ENCODE data around the gene CEACAM16.
A peak's percentile ranks its signal among the peaks of the same experiment; 100 is the strongest.
"Not testable (repeated sequence)": the region's sequence is repeated elsewhere in the genome, so short reads cannot be mapped to it uniquely, and the experiment has no call there.

The CEACAM16 gene

GRCh38 chr19:44698492-44699201 is at the start of gene CEACAM16:
CEACAM16 (plus strand) TSS chr19:44699151; CDS start chr19:44701457, 2,306 bp downstream.
- no peak for DNase-seq (ENCODE audit: low read depth in 2 of 2)

- DNase-seq (ENCODE audit: low read depth in 2 of 2) = no peak
Observed at GRCh38 chr19:44649578-44650145, 49.3 kb upstream of the CEACAM16 start.

- DNase-seq (ENCODE audit: low read depth in 2 of 2) = no peak
Observed at GRCh38 chr19:44653343-44653742, 45.6 kb upstream of the CEACAM16 start.

- DNase-seq (ENCODE audit: low read depth in 2 of 2) = no peak
Observed at GRCh38 chr19:44653977-44654774, 44.8 kb upstream of the CEACAM16 start.

- peak; percentile 53 to 57 for DNase-seq (ENCODE audit: low read depth in 2 of 2)
Observed at GRCh38 chr19:44657211-44657921, 41.6 kb upstream of the CEACAM16 start.

GRCh38 chr19:44658069-44658733 is 40.8 kb upstream of the CEACAM16 start:
- no peak for DNase-seq (ENCODE audit: low read depth in 2 of 2)

- no peak for DNase-seq (ENCODE audit: low read depth in 2 of 2)
Observed at GRCh38 chr19:44660081-44660480, 38.9 kb upstream of the CEACAM16 start.

- no peak for DNase-seq (ENCODE audit: low read depth in 2 of 2)
Observed at GRCh38 chr19:44661205-44661604, 37.7 kb upstream of the CEACAM16 start.

GRCh38 chr19:44661904-44662303 is 37.0 kb upstream of the CEACAM16 start:
- DNase-seq (ENCODE audit: low read depth in 2 of 2) = no peak

- DNase-seq (ENCODE audit: low read depth in 2 of 2) = no peak
Observed at GRCh38 chr19:44662691-44663385, 36.1 kb upstream of the CEACAM16 start.

GRCh38 chr19:44663996-44664395 is 35.0 kb upstream of the CEACAM16 start:
- DNase-seq (ENCODE audit: low read depth in 2 of 2) = no peak

- DNase-seq (ENCODE audit: low read depth in 2 of 2) = no peak
Observed at GRCh38 chr19:44664976-44665375, 34.0 kb upstream of the CEACAM16 start.

- DNase-seq (ENCODE audit: low read depth in 2 of 2) = no peak
Observed at GRCh38 chr19:44666852-44667556, 31.9 kb upstream of the CEACAM16 start.

- no peak for DNase-seq (ENCODE audit: low read depth in 2 of 2)
Observed at GRCh38 chr19:44668985-44669764, 29.8 kb upstream of the CEACAM16 start.

GRCh38 chr19:44670027-44670426 is 28.9 kb upstream of the CEACAM16 start:
- DNase-seq (ENCODE audit: low read depth in 2 of 2) = not testable (repeated sequence)

- no peak for DNase-seq (ENCODE audit: low read depth in 2 of 2)
Observed at GRCh38 chr19:44671400-44671799, 27.6 kb upstream of the CEACAM16 start, which contains the start of gene CEACAM19. CEACAM19 (plus strand) TSS chr19:44671482; CDS start chr19:44671932, 450 bp downstream.

GRCh38 chr19:44672226-44672625 is 26.7 kb upstream of the CEACAM16 start:
- DNase-seq (ENCODE audit: low read depth in 2 of 2) = no peak

GRCh38 chr19:44673510-44673909 is 25.4 kb upstream of the CEACAM16 start:
- no peak for DNase-seq (ENCODE audit: low read depth in 2 of 2)

GRCh38 chr19:44675521-44675920 is 23.4 kb upstream of the CEACAM16 start:
- DNase-seq (ENCODE audit: low read depth in 2 of 2) = no peak

Measured in fibroblast of skin of left quadriceps (primary cell).